ENCODE data around the gene CHST6. TPM values are rescaled to one million over a fixed set of nuclear protein-coding genes. Genes with fewer than 3 reads are reported as not detected.

CHST6 gene
- total RNA-seq, 1 experiment from 2014 or later: 6.8 TPM

GRCh38 chr16:75459691-75460090 lies 35.5 kb downstream of the CHST6 start:
- H2AFZ ChIP-seq: no peak overlapping the region
- no peak overlapping the region for H3K27ac ChIP-seq
- 0 out of 2 replicates have a peak, but pooled peaks cover 6% of the 10 kb centered on the region for H3K36me3 ChIP-seq (ENCODE audit: low read depth)
- peaks cover 51% of the 10 kb centered on the region for H4K20me1 ChIP-seq (ENCODE audit: insufficient read depth)
- no peak overlapping the region for H3K4me2 ChIP-seq
- DNase-seq: no peak
- no peaks in the 10 kb centered on the region for H3F3A ChIP-seq (ENCODE audit: insufficient read depth, low read depth)
- POLR2A ChIA-PET (ENCODE audit: unreplicated experiment): no interaction called here
- CTCF ChIA-PET: no interaction called here
- H3K27me3 ChIP-seq (ENCODE audit: insufficient read depth, low read depth): no peaks in the 10 kb centered on the region
- H3K4me3 ChIP-seq: no peak overlapping the region
- intact Hi-C loops (cut with micrococcal nuclease; ENCODE audit: unreplicated experiment): loop anchor here (10.0 kb wide), 1 partner anchor 265 kb away; no protein-coding TSS in a partner anchor
- peaks cover 18% of the 10 kb centered on the region for H3K4me1 ChIP-seq (replicated peaks; ENCODE audit: insufficient read depth)
- TF ChIP-seq, protein P1, sequence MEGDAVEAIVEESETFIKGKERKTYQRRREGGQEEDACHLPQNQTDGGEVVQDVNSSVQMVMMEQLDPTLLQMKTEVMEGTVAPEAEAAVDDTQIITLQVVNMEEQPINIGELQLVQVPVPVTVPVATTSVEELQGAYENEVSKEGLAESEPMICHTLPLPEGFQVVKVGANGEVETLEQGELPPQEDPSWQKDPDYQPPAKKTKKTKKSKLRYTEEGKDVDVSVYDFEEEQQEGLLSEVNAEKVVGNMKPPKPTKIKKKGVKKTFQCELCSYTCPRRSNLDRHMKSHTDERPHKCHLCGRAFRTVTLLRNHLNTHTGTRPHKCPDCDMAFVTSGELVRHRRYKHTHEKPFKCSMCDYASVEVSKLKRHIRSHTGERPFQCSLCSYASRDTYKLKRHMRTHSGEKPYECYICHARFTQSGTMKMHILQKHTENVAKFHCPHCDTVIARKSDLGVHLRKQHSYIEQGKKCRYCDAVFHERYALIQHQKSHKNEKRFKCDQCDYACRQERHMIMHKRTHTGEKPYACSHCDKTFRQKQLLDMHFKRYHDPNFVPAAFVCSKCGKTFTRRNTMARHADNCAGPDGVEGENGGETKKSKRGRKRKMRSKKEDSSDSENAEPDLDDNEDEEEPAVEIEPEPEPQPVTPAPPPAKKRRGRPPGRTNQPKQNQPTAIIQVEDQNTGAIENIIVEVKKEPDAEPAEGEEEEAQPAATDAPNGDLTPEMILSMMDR (conservative IDR thresholded peaks at IDR 0.05): no peak
- no peak for TF ChIP-seq EZH2 (IDR thresholded peaks at IDR 0.05; ENCODE audit: low read depth)
- no peaks in the 10 kb centered on the region for H3K9me3 ChIP-seq (ENCODE audit: insufficient read depth, low read depth)
- no TSS peak for BruUV-seq (replicated peaks)
- H3K9me2 ChIP-seq (ENCODE audit: insufficient read depth): no peaks in the 10 kb centered on the region
- H3K79me2 ChIP-seq (ENCODE audit: low read depth): peaks cover 89% of the 10 kb centered on the region

- H3F3A ChIP-seq (ENCODE audit: insufficient read depth, low read depth): no peaks in the 10 kb centered on the region
- no peaks in the 10 kb centered on the region for H3K9me3 ChIP-seq (ENCODE audit: insufficient read depth, low read depth)
- H3K79me2 ChIP-seq (ENCODE audit: low read depth): peaks cover 94% of the 10 kb centered on the region
- no peaks in the 10 kb centered on the region for H3K27me3 ChIP-seq (ENCODE audit: insufficient read depth, low read depth)
- H3K36me3 ChIP-seq (ENCODE audit: low read depth): 0 out of 2 replicates have a peak, but pooled peaks cover 6% of the 10 kb centered on the region
- DNase-seq: no peak
- H3K9me2 ChIP-seq (ENCODE audit: insufficient read depth): no peaks in the 10 kb centered on the region
- no TSS peak for BruUV-seq (replicated peaks)
- no peak for TF ChIP-seq EZH2 (IDR thresholded peaks at IDR 0.05; ENCODE audit: low read depth)
- TF ChIP-seq, protein P1 (conservative IDR thresholded peaks at IDR 0.05): no peak
- no peak overlapping the region for H2AFZ ChIP-seq
- no peak overlapping the region for H3K4me2 ChIP-seq
- no peak overlapping the region for H3K4me3 ChIP-seq
- POLR2A ChIA-PET (ENCODE audit: unreplicated experiment): no interaction called here
- no peak overlapping the region for H3K27ac ChIP-seq
- peaks cover 18% of the 10 kb centered on the region for H3K4me1 ChIP-seq (replicated peaks; ENCODE audit: insufficient read depth)
- CTCF ChIA-PET: no interaction called here
- peaks cover 56% of the 10 kb centered on the region for H4K20me1 ChIP-seq (ENCODE audit: insufficient read depth)
- intact Hi-C loops (cut with micrococcal nuclease; ENCODE audit: unreplicated experiment): no loop called here
Measured at GRCh38 chr16:75458439-75458838, 36.8 kb downstream of the CHST6 start.

DNA sequence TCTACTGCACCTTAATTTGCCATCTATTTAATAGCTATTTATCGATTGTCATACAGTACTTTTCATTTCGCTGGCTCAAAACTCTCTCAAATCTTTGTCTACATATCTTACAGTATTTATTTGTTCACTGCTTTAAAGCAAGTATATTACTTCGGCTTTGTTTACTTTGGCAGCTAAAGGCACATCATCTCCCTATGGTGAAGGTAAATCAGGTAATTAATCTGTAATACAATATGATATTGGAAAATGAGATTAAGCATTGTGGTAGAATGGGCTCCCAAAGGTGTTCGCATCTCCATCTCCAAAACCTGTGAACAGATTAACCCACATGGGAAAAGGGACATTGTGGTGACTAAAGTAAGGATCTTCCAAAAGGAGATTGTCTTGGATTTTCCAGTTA lies 37.2 kb downstream of the CHST6 start:
- Histone ChIP-seq H2AFZ (no peak overlapping the region), H3K4me3 (no peak overlapping the region), H3K36me3 (ENCODE audit: low read depth) (0 out of 2 replicates have a peak, but pooled peaks cover 6% of the 10 kb centered on the region), H3K27ac (no peak overlapping the region), H3K9me3 (ENCODE audit: insufficient read depth, low read depth) (no peaks in the 10 kb centered on the region), H3K79me2 (ENCODE audit: low read depth) (peaks cover 95% of the 10 kb centered on the region), H4K20me1 (ENCODE audit: insufficient read depth) (peaks cover 55% of the 10 kb centered on the region), H3K9me2 (ENCODE audit: insufficient read depth) (no peaks in the 10 kb centered on the region), H3K4me2 (no peak overlapping the region), H3F3A (ENCODE audit: insufficient read depth, low read depth) (no peaks in the 10 kb centered on the region), H3K4me1 (replicated peaks; ENCODE audit: insufficient read depth) (peaks cover 17% of the 10 kb centered on the region), H3K27me3 (ENCODE audit: insufficient read depth, low read depth) (no peaks in the 10 kb centered on the region)
- intact Hi-C loops (cut with micrococcal nuclease; ENCODE audit: unreplicated experiment): no loop called here
- no peak for TF ChIP-seq EZH2 (IDR thresholded peaks at IDR 0.05; ENCODE audit: low read depth)
- TF ChIP-seq, protein P1 (conservative IDR thresholded peaks at IDR 0.05): no peak
- CTCF ChIA-PET: no interaction called here
- POLR2A ChIA-PET (ENCODE audit: unreplicated experiment): no interaction called here
- DNase-seq: no peak
- BruUV-seq (replicated peaks): no TSS peak

Measured in PC-9 (cell line).